ENCODE results near the gene NPIPB2.

The NPIPB2 gene

GRCh38 chr16:11913425-11914079 lies 28.3 kb downstream of the NPIPB2 start:
- no peak for TF ChIP-seq CTCF (conservative IDR thresholded peaks at IDR 0.05; ENCODE audit: low read depth, low read length)
- peak overlapping the region; percentile 94 for H3K4me3 ChIP-seq (ENCODE audit: low read depth, low read length)
- DNase-seq (ENCODE audit: low read depth): no peak

- no peak overlapping the region for H3K4me3 ChIP-seq (ENCODE audit: low read depth, low read length)
- peak; percentile 53 for DNase-seq (ENCODE audit: low read depth)
Measured at GRCh38 chr16:11909653-11910545, 31.9 kb downstream of the NPIPB2 start.

DNA sequence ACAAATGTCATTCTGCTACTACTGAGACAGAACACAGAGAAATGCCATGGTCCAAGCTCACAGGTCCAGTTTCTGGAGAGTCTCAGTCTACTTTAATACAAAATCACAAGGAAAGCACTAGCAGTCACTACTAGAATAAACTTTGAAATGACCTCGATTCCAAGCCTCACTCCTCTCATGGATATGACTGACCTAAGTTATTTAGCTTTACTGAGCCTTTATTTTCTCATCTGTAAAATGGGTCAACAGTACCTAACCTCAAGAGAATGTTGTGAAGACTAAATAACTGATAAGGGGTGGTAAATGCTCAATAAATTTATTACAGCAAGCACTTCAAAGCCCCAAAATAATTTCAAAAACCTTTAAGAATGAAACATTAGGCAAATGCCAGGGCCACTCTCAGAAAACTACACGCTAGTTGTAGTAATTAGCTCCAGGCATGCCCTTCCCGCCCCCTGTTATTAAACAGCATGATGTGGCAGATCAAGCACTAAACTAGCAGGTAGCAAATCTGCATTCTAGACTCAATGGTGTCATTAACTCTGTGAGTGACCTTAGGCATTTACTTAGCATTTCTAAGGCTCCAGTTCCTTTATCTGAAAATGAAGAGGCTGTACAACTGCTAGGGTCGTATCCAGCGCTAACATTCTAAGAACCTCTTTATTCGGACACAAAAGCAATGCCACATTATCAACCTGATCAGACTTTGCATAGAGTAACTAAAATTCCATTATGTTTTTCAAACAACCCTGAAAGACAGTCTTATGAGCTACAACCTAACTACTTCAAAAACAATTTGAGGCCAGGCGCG lies 34.5 kb downstream of the NPIPB2 start:
- no peak for TF ChIP-seq CTCF (conservative IDR thresholded peaks at IDR 0.05; ENCODE audit: low read depth, low read length)
- DNase-seq (ENCODE audit: low read depth): no peak
- no peak overlapping the region for H3K4me3 ChIP-seq (ENCODE audit: low read depth, low read length)

More at GRCh38 chr16:11909653-11910545, 31.9 kb downstream of the NPIPB2 start:
- TF ChIP-seq CTCF (conservative IDR thresholded peaks at IDR 0.05; ENCODE audit: low read depth, low read length): no peak

DNA sequence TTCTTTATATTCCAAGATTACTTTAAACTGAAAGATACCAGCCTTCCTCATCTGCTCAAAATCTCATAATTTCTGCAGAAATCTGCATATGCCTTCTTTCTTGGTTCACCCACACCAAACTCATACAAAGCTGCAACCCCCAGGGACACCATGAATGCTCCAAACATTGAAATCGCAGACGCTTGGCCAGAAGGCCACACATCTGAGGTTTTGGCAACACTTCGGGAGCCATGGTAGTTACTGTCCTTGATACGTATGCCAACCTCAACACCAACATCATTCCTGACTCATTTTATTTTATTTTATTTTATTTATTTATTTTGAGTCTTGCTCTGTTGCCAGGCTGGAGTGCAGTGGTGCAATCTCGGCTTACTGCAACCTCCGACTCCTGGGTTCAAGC lies 37.9 kb downstream of the NPIPB2 start:
- TF ChIP-seq CTCF (conservative IDR thresholded peaks at IDR 0.05; ENCODE audit: low read depth, low read length): no peak
- DNase-seq (ENCODE audit: low read depth): no peak
- no peak overlapping the region for H3K4me3 ChIP-seq (ENCODE audit: low read depth, low read length)

GRCh38 chr16:11901091-11901490 lies 40.8 kb downstream of the NPIPB2 start:
- H3K4me3 ChIP-seq (ENCODE audit: low read depth, low read length): no peak overlapping the region
- DNase-seq (ENCODE audit: low read depth): no peak

More at GRCh38 chr16:11901091-11901490, 40.8 kb downstream of the NPIPB2 start:
- TF ChIP-seq CTCF (conservative IDR thresholded peaks at IDR 0.05; ENCODE audit: low read depth, low read length): no peak

Measured in choroid plexus epithelial cell (primary cell).